DOHH2 (cell line): ENCODE results near the gene SLC44A1.

Experiments used
- EZH2phosphoT487 ChIP-seq: fragments of 200-600 bp; sonication (generic); IDR thresholded peaks from 2 replicates; pipeline ENCODE4 v1.6.1; 2017; ENCODE audit warnings: borderline replicate concordance, mild to moderate bottlenecking, antibody characterized with exemption, low read length, moderate library complexity, mixed read lengths
- TF ChIP-seq, protein P1 (sequence below): fragments of 200-600 bp; sonication (generic); IDR thresholded peaks from one replicate; pipeline ENCODE4 v1.5.1; 2014; ENCODE audit warnings: antibody characterized with exemption, mild to moderate bottlenecking, low read depth, low read length; ENCODE audit not compliant: poor library complexity, severe bottlenecking

GRCh38 chr9:105245891-105246161 lies 1.4 kb downstream of the SLC44A1 start:
- TF ChIP-seq, protein P1, sequence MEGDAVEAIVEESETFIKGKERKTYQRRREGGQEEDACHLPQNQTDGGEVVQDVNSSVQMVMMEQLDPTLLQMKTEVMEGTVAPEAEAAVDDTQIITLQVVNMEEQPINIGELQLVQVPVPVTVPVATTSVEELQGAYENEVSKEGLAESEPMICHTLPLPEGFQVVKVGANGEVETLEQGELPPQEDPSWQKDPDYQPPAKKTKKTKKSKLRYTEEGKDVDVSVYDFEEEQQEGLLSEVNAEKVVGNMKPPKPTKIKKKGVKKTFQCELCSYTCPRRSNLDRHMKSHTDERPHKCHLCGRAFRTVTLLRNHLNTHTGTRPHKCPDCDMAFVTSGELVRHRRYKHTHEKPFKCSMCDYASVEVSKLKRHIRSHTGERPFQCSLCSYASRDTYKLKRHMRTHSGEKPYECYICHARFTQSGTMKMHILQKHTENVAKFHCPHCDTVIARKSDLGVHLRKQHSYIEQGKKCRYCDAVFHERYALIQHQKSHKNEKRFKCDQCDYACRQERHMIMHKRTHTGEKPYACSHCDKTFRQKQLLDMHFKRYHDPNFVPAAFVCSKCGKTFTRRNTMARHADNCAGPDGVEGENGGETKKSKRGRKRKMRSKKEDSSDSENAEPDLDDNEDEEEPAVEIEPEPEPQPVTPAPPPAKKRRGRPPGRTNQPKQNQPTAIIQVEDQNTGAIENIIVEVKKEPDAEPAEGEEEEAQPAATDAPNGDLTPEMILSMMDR, result no peak
- TF ChIP-seq EZH2phosphoT487, result no peak
